ENCODE results near the gene AHNAK.
"Not testable (repeated sequence)": the region's sequence is repeated elsewhere in the genome, so short reads cannot be mapped to it uniquely, and the experiment has no call there.

The AHNAK gene

GRCh38 chr11:62468577-62468976, 78.0 kb downstream of the AHNAK start:
- H3K27ac ChIP-seq, result no peak overlapping the region
- DNase-seq (ENCODE audit: low read depth, low spot score), result no peak

GRCh38 chr11:62466444-62466843, 80.2 kb downstream of the AHNAK start:
- DNase-seq (ENCODE audit: low read depth, low spot score), result no peak
- H3K27ac ChIP-seq, result no peak overlapping the region

GRCh38 chr11:62464655-62465054, 82.0 kb downstream of the AHNAK start:
- no peak for DNase-seq (ENCODE audit: low read depth, low spot score)
- H3K27ac ChIP-seq, result no peak overlapping the region

GRCh38 chr11:62463121-62463542, 83.5 kb downstream of the AHNAK start:
- no peak for DNase-seq (ENCODE audit: low read depth, low spot score)

GRCh38 chr11:62462508-62462892, 84.1 kb downstream of the AHNAK start:
- H3K27ac ChIP-seq, result no peak overlapping the region
- DNase-seq (ENCODE audit: low read depth, low spot score), result no peak

More at GRCh38 chr11:62463121-62463542, 83.5 kb downstream of the AHNAK start:
- H3K27ac ChIP-seq, result no peak overlapping the region

GRCh38 chr11:62461740-62462507, 84.7 kb downstream of the AHNAK start:
- DNase-seq (ENCODE audit: low read depth, low spot score), result no peak
- no peak overlapping the region for H3K27ac ChIP-seq

- DNase-seq (ENCODE audit: low read depth, low spot score), result no peak
Observed at GRCh38 chr11:62459080-62459479, 87.5 kb downstream of the AHNAK start.

GRCh38 chr11:62458212-62459002, 88.2 kb downstream of the AHNAK start:
- DNase-seq (ENCODE audit: low read depth, low spot score), result no peak
- no peak overlapping the region for H3K27ac ChIP-seq

More at GRCh38 chr11:62459080-62459479, 87.5 kb downstream of the AHNAK start:
- no peak overlapping the region for H3K27ac ChIP-seq

- H3K27ac ChIP-seq, result no peak overlapping the region
- DNase-seq (ENCODE audit: low read depth, low spot score), result no peak
Observed at GRCh38 chr11:62457478-62457877, 89.1 kb downstream of the AHNAK start.

GRCh38 chr11:62456630-62457029, 90.0 kb downstream of the AHNAK start:
- no peak overlapping the region for H3K27ac ChIP-seq
- no peak for DNase-seq (ENCODE audit: low read depth, low spot score)

- no peak overlapping the region for H3K27ac ChIP-seq
- DNase-seq (ENCODE audit: low read depth, low spot score), result no peak
Observed at GRCh38 chr11:62452839-62453468, 93.7 kb downstream of the AHNAK start.

GRCh38 chr11:62452261-62452660, 94.3 kb downstream of the AHNAK start:
- no peak overlapping the region for H3K27ac ChIP-seq
- no peak for DNase-seq (ENCODE audit: low read depth, low spot score)

- no peak for DNase-seq (ENCODE audit: low read depth, low spot score)
- no peak overlapping the region for H3K27ac ChIP-seq
Observed at GRCh38 chr11:62451241-62451621, 95.4 kb downstream of the AHNAK start.

- no peak for DNase-seq (ENCODE audit: low read depth, low spot score)
Observed at GRCh38 chr11:62450543-62451240, 95.9 kb downstream of the AHNAK start.

GRCh38 chr11:62449912-62450311, 96.7 kb downstream of the AHNAK start:
- not testable (repeated sequence) for DNase-seq (ENCODE audit: low read depth, low spot score); H3K27ac ChIP-seq

More at GRCh38 chr11:62450543-62451240, 95.9 kb downstream of the AHNAK start:
- H3K27ac ChIP-seq, result no peak overlapping the region

- H3K27ac ChIP-seq, result no peak overlapping the region
- no peak for DNase-seq (ENCODE audit: low read depth, low spot score)
Observed at GRCh38 chr11:62449451-62449851, 97.2 kb downstream of the AHNAK start.

- DNase-seq (ENCODE audit: low read depth, low spot score), result no peak
- no peak overlapping the region for H3K27ac ChIP-seq
Observed at GRCh38 chr11:62446091-62446490, 100.5 kb downstream of the AHNAK start.

GRCh38 chr11:62445314-62445740, 101.3 kb downstream of the AHNAK start:
- H3K27ac ChIP-seq, result no peak overlapping the region
- DNase-seq (ENCODE audit: low read depth, low spot score), result no peak

- peak overlapping the region; percentile 5 for H3K27ac ChIP-seq
- no peak for DNase-seq (ENCODE audit: low read depth, low spot score)
Observed at GRCh38 chr11:62444835-62445234, 101.8 kb downstream of the AHNAK start.

GRCh38 chr11:62444236-62444833, 102.3 kb downstream of the AHNAK start:
- H3K27ac ChIP-seq, result peak overlapping the region; percentile 5
- DNase-seq (ENCODE audit: low read depth, low spot score), result no peak
